K562 (cell line): ENCODE measurements around the gene MRPS26. TPM values are rescaled to one million over a fixed set of nuclear protein-coding genes. Genes with fewer than 3 reads are reported as not detected.

Experiments used
- polyA plus RNA-seq, 8 experiments: library from polyadenylated mRNA; depleted of rRNA in 4 of 8; stranded (reverse) in 5 of 8; unstranded in 3 of 8; fragments of >200 nt; fragmentation: Nextera tagmentation in 2 of 8; fragmentation: Illumina TruSeq in 1 of 8; extraction: Ambion mirVana in 2 of 8; extraction: Trizol in 1 of 8; gene quantifications; 2 replicates each; pipeline versions ENCODE4 v1.2.1 to v1.2.3, GENCODE V29; 2011 to 2014; ENCODE audit warnings: inconsistent platforms in 1 of 8, missing spikeins in 1 of 8
- total RNA-seq, 7 experiments: library from RNA; depleted of rRNA in 6 of 7; stranded (reverse); fragments of >200 nt in 6 of 7; fragmentation: Illumina TruSeq in 2 of 7; extraction: Trizol in 2 of 7; gene quantifications; 2 replicates each; pipeline versions ENCODE4 v1.2.1 to v1.2.3, GENCODE V29; 2011 to 2021; ENCODE audit warnings: low replicate concordance in 1 of 7

Gene MRPS26
- total and polyA plus RNA-seq, 9 of the 15 experiments (the other 6 are each of a cell fraction or from before 2014, with no cell fraction given) = 2.7 to 70.5 (median 28.8) TPM

Other genes starting within 250 kb of the MRPS26 start
Only the 7 nearest of the 15 such genes appear.
- 0.50 TPM in 1 of 2 replicates, not detected in the other for gene GNRH2, start 2.4 kb upstream of the MRPS26 start, total RNA-seq (2014; rRNA removed)
- gene GNRH2, start 2.4 kb upstream of the MRPS26 start, total RNA-seq (2014; rRNA removed; fragmentation: Illumina TruSeq; extraction: Trizol) = not detected in 2 replicates
- gene GNRH2, start 2.4 kb upstream of the MRPS26 start, total RNA-seq (2015; rRNA removed; fragmentation: Illumina TruSeq; extraction: Trizol) = 0.29 TPM in 1 of 2 replicates, not detected in the other
- gene GNRH2, start 2.4 kb upstream of the MRPS26 start, total RNA-seq (2021) = not detected in 2 replicates
- gene GNRH2, start 2.4 kb upstream of the MRPS26 start, polyA plus RNA-seq (2011; rRNA removed) = 0.18 TPM in 1 of 2 replicates, not detected in the other
- 0.19 and 0.25 TPM in 2 replicates for gene GNRH2, start 2.4 kb upstream of the MRPS26 start, polyA plus RNA-seq (2014; fragmentation: Illumina TruSeq; extraction: Trizol)
- not detected for gene GNRH2, start 2.4 kb upstream of the MRPS26 start, polyA plus RNA-seq (2014; fragmentation: Nextera tagmentation; extraction: Ambion mirVana)
- 0.11 and 0.18 TPM in 2 replicates for gene GNRH2, start 2.4 kb upstream of the MRPS26 start, polyA plus RNA-seq (2014; rRNA removed)
- gene OXT, start 25.6 kb downstream of the MRPS26 start, total RNA-seq (2014; rRNA removed) = not detected in 2 replicates
- gene OXT, start 25.6 kb downstream of the MRPS26 start, total RNA-seq (2014; rRNA removed; fragmentation: Illumina TruSeq; extraction: Trizol) = not detected in 2 replicates
- gene OXT, start 25.6 kb downstream of the MRPS26 start, total RNA-seq (2015; rRNA removed; fragmentation: Illumina TruSeq; extraction: Trizol) = not detected in 2 replicates
- not detected in 2 replicates for gene OXT, start 25.6 kb downstream of the MRPS26 start, total RNA-seq (2021)
- not detected in 2 replicates for gene OXT, start 25.6 kb downstream of the MRPS26 start, polyA plus RNA-seq (2011; rRNA removed)
- not detected in 2 replicates for gene OXT, start 25.6 kb downstream of the MRPS26 start, polyA plus RNA-seq (2014; fragmentation: Illumina TruSeq; extraction: Trizol)
- gene OXT, start 25.6 kb downstream of the MRPS26 start, polyA plus RNA-seq (2014; fragmentation: Nextera tagmentation; extraction: Ambion mirVana) = not detected
- not detected in 2 replicates for gene OXT, start 25.6 kb downstream of the MRPS26 start, polyA plus RNA-seq (2014; rRNA removed)
- not detected in 2 replicates for gene AVP, start 38.7 kb downstream of the MRPS26 start, total RNA-seq (2014; rRNA removed)
- not detected in 2 replicates for gene AVP, start 38.7 kb downstream of the MRPS26 start, total RNA-seq (2014; rRNA removed; fragmentation: Illumina TruSeq; extraction: Trizol)
- gene AVP, start 38.7 kb downstream of the MRPS26 start, total RNA-seq (2015; rRNA removed; fragmentation: Illumina TruSeq; extraction: Trizol) = not detected in 2 replicates
- gene AVP, start 38.7 kb downstream of the MRPS26 start, total RNA-seq (2021) = not detected in 2 replicates
- gene AVP, start 38.7 kb downstream of the MRPS26 start, polyA plus RNA-seq (2011; rRNA removed) = not detected in 2 replicates
- gene AVP, start 38.7 kb downstream of the MRPS26 start, polyA plus RNA-seq (2014; fragmentation: Illumina TruSeq; extraction: Trizol) = not detected in 2 replicates
- not detected for gene AVP, start 38.7 kb downstream of the MRPS26 start, polyA plus RNA-seq (2014; fragmentation: Nextera tagmentation; extraction: Ambion mirVana)
- not detected in 2 replicates for gene AVP, start 38.7 kb downstream of the MRPS26 start, polyA plus RNA-seq (2014; rRNA removed)
- 19.8 and 20.7 TPM in 2 replicates for gene FASTKD5, start 113.8 kb downstream of the MRPS26 start, total RNA-seq (2014; rRNA removed)
- 24.4 and 25.4 TPM in 2 replicates for gene FASTKD5, start 113.8 kb downstream of the MRPS26 start, total RNA-seq (2014; rRNA removed; fragmentation: Illumina TruSeq; extraction: Trizol)
- 24.3 and 25.2 TPM in 2 replicates for gene FASTKD5, start 113.8 kb downstream of the MRPS26 start, total RNA-seq (2015; rRNA removed; fragmentation: Illumina TruSeq; extraction: Trizol)
- 21.2 and 22.8 TPM in 2 replicates for gene FASTKD5, start 113.8 kb downstream of the MRPS26 start, total RNA-seq (2021)
- gene FASTKD5, start 113.8 kb downstream of the MRPS26 start, polyA plus RNA-seq (2011; rRNA removed) = 32.5 and 36.6 TPM in 2 replicates
- 23.4 and 25.9 TPM in 2 replicates for gene FASTKD5, start 113.8 kb downstream of the MRPS26 start, polyA plus RNA-seq (2014; fragmentation: Illumina TruSeq; extraction: Trizol)
- 10 to 100 TPM; 31.7 to 35.8 TPM for gene FASTKD5, start 113.8 kb downstream of the MRPS26 start, polyA plus RNA-seq (2014; fragmentation: Nextera tagmentation; extraction: Ambion mirVana)
- gene FASTKD5, start 113.8 kb downstream of the MRPS26 start, polyA plus RNA-seq (2014; rRNA removed) = 23.6 and 24.3 TPM in 2 replicates
- 2.8 and 4.4 TPM in 2 replicates for gene UBOX5, start 113.8 kb downstream of the MRPS26 start, total RNA-seq (2014; rRNA removed)
- 1.3 and 1.8 TPM in 2 replicates for gene UBOX5, start 113.8 kb downstream of the MRPS26 start, total RNA-seq (2014; rRNA removed; fragmentation: Illumina TruSeq; extraction: Trizol)
- gene UBOX5, start 113.8 kb downstream of the MRPS26 start, total RNA-seq (2015; rRNA removed; fragmentation: Illumina TruSeq; extraction: Trizol) = 2.0 and 2.3 TPM in 2 replicates
- gene UBOX5, start 113.8 kb downstream of the MRPS26 start, total RNA-seq (2021) = 5.0 and 5.4 TPM in 2 replicates
- gene UBOX5, start 113.8 kb downstream of the MRPS26 start, polyA plus RNA-seq (2011; rRNA removed) = 2.2 and 6.4 TPM in 2 replicates
- 3.9 and 4.1 TPM in 2 replicates for gene UBOX5, start 113.8 kb downstream of the MRPS26 start, polyA plus RNA-seq (2014; fragmentation: Illumina TruSeq; extraction: Trizol)
- gene UBOX5, start 113.8 kb downstream of the MRPS26 start, polyA plus RNA-seq (2014; fragmentation: Nextera tagmentation; extraction: Ambion mirVana) = under 1 TPM; 0.24 to 0.85 TPM
- gene UBOX5, start 113.8 kb downstream of the MRPS26 start, polyA plus RNA-seq (2014; rRNA removed) = 2.1 and 2.2 TPM in 2 replicates
- 2.8 and 3.4 TPM in 2 replicates for gene LZTS3, start 127.5 kb downstream of the MRPS26 start, total RNA-seq (2014; rRNA removed)
- gene LZTS3, start 127.5 kb downstream of the MRPS26 start, total RNA-seq (2014; rRNA removed; fragmentation: Illumina TruSeq; extraction: Trizol) = 0.70 and 0.73 TPM in 2 replicates
- 1.1 and 1.2 TPM in 2 replicates for gene LZTS3, start 127.5 kb downstream of the MRPS26 start, total RNA-seq (2015; rRNA removed; fragmentation: Illumina TruSeq; extraction: Trizol)
- 2.4 and 2.9 TPM in 2 replicates for gene LZTS3, start 127.5 kb downstream of the MRPS26 start, total RNA-seq (2021)
- 2.4 and 4.0 TPM in 2 replicates for gene LZTS3, start 127.5 kb downstream of the MRPS26 start, polyA plus RNA-seq (2011; rRNA removed)
- gene LZTS3, start 127.5 kb downstream of the MRPS26 start, polyA plus RNA-seq (2014; fragmentation: Illumina TruSeq; extraction: Trizol) = 2.0 and 2.3 TPM in 2 replicates
- gene LZTS3, start 127.5 kb downstream of the MRPS26 start, polyA plus RNA-seq (2014; fragmentation: Nextera tagmentation; extraction: Ambion mirVana) = under 1 TPM; 0.07 to 0.28 TPM
- gene LZTS3, start 127.5 kb downstream of the MRPS26 start, polyA plus RNA-seq (2014; rRNA removed) = 2.6 and 2.8 TPM in 2 replicates
- gene DDRGK1, start 158.6 kb downstream of the MRPS26 start, total RNA-seq (2014; rRNA removed) = 52.3 and 55.9 TPM in 2 replicates
- 13.5 and 18.7 TPM in 2 replicates for gene DDRGK1, start 158.6 kb downstream of the MRPS26 start, total RNA-seq (2014; rRNA removed; fragmentation: Illumina TruSeq; extraction: Trizol)
- 29.8 and 31.3 TPM in 2 replicates for gene DDRGK1, start 158.6 kb downstream of the MRPS26 start, total RNA-seq (2015; rRNA removed; fragmentation: Illumina TruSeq; extraction: Trizol)
- gene DDRGK1, start 158.6 kb downstream of the MRPS26 start, total RNA-seq (2021) = 37.1 and 45.1 TPM in 2 replicates
- 29.1 and 67.9 TPM in 2 replicates for gene DDRGK1, start 158.6 kb downstream of the MRPS26 start, polyA plus RNA-seq (2011; rRNA removed)
- 22.1 and 31.4 TPM in 2 replicates for gene DDRGK1, start 158.6 kb downstream of the MRPS26 start, polyA plus RNA-seq (2014; fragmentation: Illumina TruSeq; extraction: Trizol)
- gene DDRGK1, start 158.6 kb downstream of the MRPS26 start, polyA plus RNA-seq (2014; fragmentation: Nextera tagmentation; extraction: Ambion mirVana) = 1 to 10 TPM; 2.3 to 3.4 TPM
- 46.2 and 54.4 TPM in 2 replicates for gene DDRGK1, start 158.6 kb downstream of the MRPS26 start, polyA plus RNA-seq (2014; rRNA removed)